Esophagus muscularis mucosa (tissue), 4 donors: ENCODE results near the gene RPS21. TPM values are rescaled to one million over a fixed set of nuclear protein-coding genes. Genes with fewer than 3 reads are reported as not detected.
"Not testable (repeated sequence)": the region's sequence is repeated elsewhere in the genome, so short reads cannot be mapped to it uniquely, and the experiment has no call there.

Experiments
- DNase-seq: peaks from one replicate; pipeline ENCODE4 v3.0.0-alpha.2; 2017; ENCODE audit errors: extremely low spot score
- H3K27ac ChIP-seq, 4 donors: fragments of 200-600 bp; sonication (generic); replicated peaks in 1 of 4; 1 replicate in 3 of 4; 2 replicates in 1 of 4; pipeline ENCODE4 v1.5.1; 2016 to 2019; ENCODE audit warnings: mild to moderate bottlenecking in 1 of 4
- H3K27me3 ChIP-seq, 4 donors: fragments of 200-600 bp; sonication (generic); one replicate each; pipeline versions ENCODE4 v1.5.1 to v1.6.0; 2016 to 2019
- H3K36me3 ChIP-seq, 4 donors: fragments of 200-600 bp; sonication (generic); one replicate each; pipeline ENCODE4 v1.5.1; 2016 to 2019
- H3K4me1 ChIP-seq, 4 donors: fragments of 200-600 bp; sonication (generic); one replicate each; pipeline ENCODE4 v1.5.1; 2016 to 2019
- H3K4me3 ChIP-seq, 4 donors: fragments of 200-600 bp; sonication (generic); 1 replicate in 2 of 4; 2 replicates in 2 of 4; pipeline ENCODE4 v1.5.1; 2016 to 2019; ENCODE audit warnings: mild to moderate bottlenecking in 4 of 4, moderate library complexity in 1 of 4
- H3K9me3 ChIP-seq, 4 donors: fragments of 200-600 bp; sonication (generic); 1 replicate in 3 of 4; 2 replicates in 1 of 4; pipeline ENCODE4 v1.5.1; 2016 to 2019
- CTCF ChIP-seq, 3 experiments: fragments of 200-600 bp in 2 of 3; fragments of 450-650 bp in 1 of 3; sonication (generic) in 2 of 3; IDR thresholded peaks; one replicate each; pipeline ENCODE4 v1.5.1; 2017 to 2019; ENCODE audit warnings: antibody characterized with exemption in 3 of 3, mild to moderate bottlenecking in 2 of 3, moderate library complexity in 1 of 3
- EP300 ChIP-seq: sonication (generic); formaldehyde crosslinking; IDR thresholded peaks from one replicate; pipeline ENCODE4 v1.6.1; 2017; ENCODE audit warnings: antibody characterized with exemption
- POLR2A ChIP-seq: fragments of 450-650 bp; IDR thresholded peaks from one replicate; pipeline ENCODE4 v1.6.1; 2017; ENCODE audit warnings: antibody characterized with exemption, moderate library complexity, mild to moderate bottlenecking, low read depth
- POLR2AphosphoS5 ChIP-seq, 2 donors: sonication (generic); formaldehyde crosslinking; IDR thresholded peaks; one replicate each; pipeline ENCODE4 v1.6.1; 2017; ENCODE audit warnings: antibody characterized with exemption in 2 of 2
- WGBS: methylation state at CpG from one replicate; pipeline ENCODE4 v1.1.5; 2018; 5-methylcytosine and 5-hydroxymethylcytosine counted together
- intact Hi-C: fragments of 100-400 bp; cut with DNase I; formaldehyde crosslinking; loops from one replicate; pipeline ENCODE4 v1.15.1; 2023
- total RNA-seq, 4 donors: library from RNA; depleted of rRNA; stranded (reverse); fragments of >200 nt; gene quantifications; one replicate each; pipeline versions ENCODE4 v1.1.0 to v1.2.1, GENCODE V29; 2016

Gene RPS21
- total RNA-seq, 4 donors from 2014 or later = 581 to 2,787 (median 1,391) TPM

DNA sequence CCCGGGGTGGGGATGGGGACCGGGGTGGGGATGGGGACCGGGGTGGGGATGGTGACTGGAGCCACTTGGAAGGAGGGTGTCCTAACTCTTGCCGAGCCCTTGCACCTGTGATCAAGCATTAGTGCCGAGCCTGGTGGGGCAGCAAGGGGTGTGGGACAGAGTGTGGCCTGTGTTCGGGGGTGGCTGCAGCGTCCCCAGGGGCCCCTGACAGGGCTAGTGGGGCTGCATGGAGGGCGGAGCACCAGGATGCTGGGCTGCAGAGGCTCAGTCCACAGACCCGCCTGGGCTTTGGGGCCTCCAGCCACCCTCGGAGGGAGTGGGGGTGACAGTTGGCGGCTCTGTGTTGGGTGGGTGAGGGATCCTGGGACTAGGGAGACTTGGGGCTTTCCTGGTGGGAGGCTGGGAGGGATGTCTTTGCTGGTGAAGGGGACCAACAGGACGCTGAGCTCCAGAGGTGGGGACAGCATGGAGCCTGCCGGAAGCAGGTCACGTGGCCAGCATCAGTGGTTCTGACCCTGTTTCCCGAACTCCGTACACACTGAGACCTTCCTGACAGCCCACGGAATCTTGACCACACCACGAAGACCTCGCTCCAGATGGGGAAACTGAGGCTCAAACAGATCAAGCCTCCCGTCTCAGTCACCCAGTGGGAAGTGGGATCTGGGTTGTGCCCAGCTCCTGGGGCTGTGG, 35.9 kb downstream of the RPS21 start:
- Histone ChIP-seq H3K4me3 (no peak overlapping the region), H3K36me3 (no peaks in the 10 kb centered on the region), H3K9me3 (no peaks in the 10 kb centered on the region), H3K27ac (no peak overlapping the region), H3K4me1 (no peaks in the 10 kb centered on the region), H3K27me3 (peaks cover 0 to 60% (median 3%) of the 10 kb centered on the region in 4 donors)
- no peak for DNase-seq
- intact Hi-C loops = no loop called here
- TF ChIP-seq CTCF (IDR thresholded peaks at IDR 0.05) (no peak), POLR2A (no peak), EP300 (no peak), POLR2AphosphoS5 (IDR thresholded peaks at IDR 0.05) (no peak)
- 86% methylated on average over 17 of the region's 20 CpGs for WGBS

DNA sequence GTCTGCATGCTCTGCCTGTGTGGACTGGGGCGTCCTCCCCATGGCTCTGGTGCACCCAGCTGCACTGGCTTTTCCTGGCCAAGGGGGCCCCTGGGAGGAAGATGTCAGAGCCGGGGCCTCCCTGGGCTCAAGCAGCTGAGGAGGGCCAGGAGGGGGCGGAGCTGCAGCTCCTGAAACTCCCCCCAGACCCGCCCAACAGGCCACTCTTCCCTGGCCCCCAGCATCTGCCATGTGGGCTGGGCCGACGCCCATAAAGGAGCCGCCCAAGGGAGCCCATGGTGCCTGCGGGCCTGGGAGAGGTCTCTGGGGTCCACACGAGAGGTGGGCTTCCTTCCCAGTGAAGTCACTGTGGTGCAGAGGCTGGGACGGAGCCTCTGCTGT, 36.4 kb downstream of the RPS21 start:
- WGBS = 73% methylated on average over 2 of the region's 10 CpGs
- TF ChIP-seq EP300 = no peak
- no peak for TF ChIP-seq CTCF (IDR thresholded peaks at IDR 0.05)
- no peak for TF ChIP-seq POLR2A
- Histone ChIP-seq H3K27ac (no peak overlapping the region), H3K36me3 (no peaks in the 10 kb centered on the region), H3K4me1 (no peaks in the 10 kb centered on the region), H3K27me3 (peaks cover 0 to 60% (median 3%) of the 10 kb centered on the region in 4 donors), H3K9me3 (no peaks in the 10 kb centered on the region), H3K4me3 (no peak overlapping the region)
- intact Hi-C loops = no loop called here
- DNase-seq = no peak

- no peak overlapping the region for H3K27ac ChIP-seq
- H3K36me3 ChIP-seq = no peaks in the 10 kb centered on the region
- H3K27me3 ChIP-seq = peaks cover 0 to 58% (median 3%) of the 10 kb centered on the region in 4 donors
- no peaks in the 10 kb centered on the region for H3K9me3 ChIP-seq
- no peaks in the 10 kb centered on the region for H3K4me1 ChIP-seq
- WGBS = 72% methylated on average over 10 of the region's 23 CpGs
- TF ChIP-seq POLR2A (no peak), POLR2AphosphoS5 (IDR thresholded peaks at IDR 0.05) (no peak), CTCF (IDR thresholded peaks at IDR 0.05) (no peak), EP300 (no peak)
- DNase-seq = no peak
- intact Hi-C loops = loop anchor here (5.0 kb wide), 1 partner anchor 68 kb away; no protein-coding TSS in a partner anchor
- H3K4me3 ChIP-seq = no peak overlapping the region
Observed at GRCh38 chr20:62424249-62425107, 37.6 kb downstream of the RPS21 start.

GRCh38 chr20:62425281-62426058, 38.6 kb downstream of the RPS21 start:
- H3K9me3 ChIP-seq = no peaks in the 10 kb centered on the region
- H3K27me3 ChIP-seq = peaks cover 0 to 64% (median 3%) of the 10 kb centered on the region in 4 donors
- H3K4me1 ChIP-seq = no peaks in the 10 kb centered on the region
- intact Hi-C loops = loop anchor here (5.0 kb wide), 1 partner anchor 67 kb away; no protein-coding TSS in a partner anchor
- TF ChIP-seq POLR2AphosphoS5 (IDR thresholded peaks at IDR 0.05) (no peak), EP300 (no peak), POLR2A (no peak), CTCF (IDR thresholded peaks at IDR 0.05) (no peak)
- WGBS = 93% methylated on average over 1 of the region's 21 CpGs
- H3K27ac ChIP-seq = no peak overlapping the region
- no peak overlapping the region for H3K4me3 ChIP-seq
- DNase-seq = no peak
- H3K36me3 ChIP-seq = no peaks in the 10 kb centered on the region

GRCh38 chr20:62426059-62426348, 39.1 kb downstream of the RPS21 start:
- H3K27ac ChIP-seq, H3K9me3 ChIP-seq, H3K36me3 ChIP-seq, H3K4me1 ChIP-seq, H3K4me3 ChIP-seq, DNase-seq: not testable (repeated sequence)
- intact Hi-C loops = loop anchor here (5.0 kb wide), 1 partner anchor 66 kb away; no protein-coding TSS in a partner anchor
- WGBS = 98% methylated on average over 4 of the region's 4 CpGs
- peaks cover 0 to 65% (median 3%) of the 10 kb centered on the region in 4 donors for H3K27me3 ChIP-seq
